Measurements from ENCODE around the gene RAP1GAP2. TPM values are rescaled to one million over a fixed set of nuclear protein-coding genes. Genes with fewer than 3 reads are reported as not detected.

RAP1GAP2 gene
- total RNA-seq, 2 experiments from 2014 or later = 11.3 to 28.2 TPM

DNA sequence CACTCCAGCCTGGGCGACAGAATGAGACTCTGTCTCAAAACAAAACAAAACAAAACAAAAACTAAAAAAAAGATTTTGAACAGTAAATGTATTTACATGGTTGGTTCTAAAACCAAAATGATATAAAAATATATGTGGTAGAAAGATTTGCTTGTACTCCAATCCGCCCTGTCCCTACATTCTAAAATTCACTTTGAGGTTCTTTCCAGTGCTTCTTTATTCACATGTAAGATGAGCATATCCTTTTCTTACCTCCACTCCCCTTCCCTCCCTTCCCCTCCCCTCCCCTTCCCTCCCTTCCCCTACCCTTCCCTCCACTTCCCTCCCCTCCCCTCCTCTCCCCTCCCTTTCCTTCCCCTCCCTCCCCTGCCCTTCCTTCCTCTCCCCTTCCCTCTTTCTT, 34.4 kb downstream of the RAP1GAP2 start:
- Histone ChIP-seq H3K4me1 (ENCODE audit: insufficient read depth, low read length, poor library complexity, severe bottlenecking) (peaks cover 14% of the 10 kb centered on the region), H3K4me3 (ENCODE audit: low read depth, low read length, poor library complexity, severe bottlenecking) (no peak overlapping the region), H3K79me2 (ENCODE audit: insufficient read depth, low read depth, low read length) (no peaks in the 10 kb centered on the region), H3K27ac (ENCODE audit: low read depth, low read length, poor library complexity, severe bottlenecking) (no peak overlapping the region), H3K4me2 (ENCODE audit: low read length) (no peak overlapping the region), H3K9me2 (ENCODE audit: insufficient read depth, low read length) (no peaks in the 10 kb centered on the region), H2AFZ (ENCODE audit: low read length) (no peak overlapping the region), H3K9me3 (ENCODE audit: low read length) (no peaks in the 10 kb centered on the region), H3K36me3 (ENCODE audit: insufficient read depth, low read length) (no peaks in the 10 kb centered on the region), H4K20me1 (ENCODE audit: insufficient read depth, low read length) (no peaks in the 10 kb centered on the region)
- intact Hi-C loops (cut with micrococcal nuclease; ENCODE audit: unreplicated experiment) = no loop called here
- no peak for DNase-seq (ENCODE audit: low spot score)
- TF ChIP-seq, protein P1, sequence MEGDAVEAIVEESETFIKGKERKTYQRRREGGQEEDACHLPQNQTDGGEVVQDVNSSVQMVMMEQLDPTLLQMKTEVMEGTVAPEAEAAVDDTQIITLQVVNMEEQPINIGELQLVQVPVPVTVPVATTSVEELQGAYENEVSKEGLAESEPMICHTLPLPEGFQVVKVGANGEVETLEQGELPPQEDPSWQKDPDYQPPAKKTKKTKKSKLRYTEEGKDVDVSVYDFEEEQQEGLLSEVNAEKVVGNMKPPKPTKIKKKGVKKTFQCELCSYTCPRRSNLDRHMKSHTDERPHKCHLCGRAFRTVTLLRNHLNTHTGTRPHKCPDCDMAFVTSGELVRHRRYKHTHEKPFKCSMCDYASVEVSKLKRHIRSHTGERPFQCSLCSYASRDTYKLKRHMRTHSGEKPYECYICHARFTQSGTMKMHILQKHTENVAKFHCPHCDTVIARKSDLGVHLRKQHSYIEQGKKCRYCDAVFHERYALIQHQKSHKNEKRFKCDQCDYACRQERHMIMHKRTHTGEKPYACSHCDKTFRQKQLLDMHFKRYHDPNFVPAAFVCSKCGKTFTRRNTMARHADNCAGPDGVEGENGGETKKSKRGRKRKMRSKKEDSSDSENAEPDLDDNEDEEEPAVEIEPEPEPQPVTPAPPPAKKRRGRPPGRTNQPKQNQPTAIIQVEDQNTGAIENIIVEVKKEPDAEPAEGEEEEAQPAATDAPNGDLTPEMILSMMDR (conservative IDR thresholded peaks at IDR 0.05; ENCODE audit: low read length) = no peak
- TF ChIP-seq EZH2phosphoT487 (IDR thresholded peaks at IDR 0.05; ENCODE audit: borderline replicate concordance, low read depth, low read length) = no peak
- no TSS peak for BruUV-seq (replicated peaks)
- ChIA-PET POLR2A (no interaction called here), CTCF (ENCODE audit: unreplicated experiment) (no interaction called here)

DNA sequence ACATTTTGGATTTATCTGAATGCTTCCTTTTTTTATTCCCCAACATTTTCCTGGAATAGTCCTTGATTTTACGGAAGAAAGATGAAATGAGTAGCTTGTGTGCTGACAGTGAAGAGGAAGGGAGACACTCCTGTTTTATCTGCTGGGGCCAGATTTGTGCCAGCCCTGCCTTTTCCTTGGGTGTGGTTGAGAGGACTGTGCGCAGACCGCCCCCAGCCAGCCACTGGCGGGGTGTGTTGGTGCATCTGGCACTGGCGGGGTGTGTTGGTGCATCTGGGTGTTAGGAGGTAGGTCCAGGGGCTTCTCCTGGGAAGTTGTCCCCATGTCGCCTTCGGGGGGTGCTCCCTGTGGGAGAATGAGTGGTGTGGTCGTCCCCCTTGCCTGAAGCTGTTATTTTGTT, 39.5 kb downstream of the RAP1GAP2 start:
- POLR2A ChIA-PET = no interaction called here
- no peak for TF ChIP-seq EZH2phosphoT487 (IDR thresholded peaks at IDR 0.05; ENCODE audit: borderline replicate concordance, low read depth, low read length)
- TF ChIP-seq, protein P1 (conservative IDR thresholded peaks at IDR 0.05; ENCODE audit: low read length) = no peak
- H3K9me3 ChIP-seq (ENCODE audit: low read length) = no peaks in the 10 kb centered on the region
- peaks cover 13% of the 10 kb centered on the region for H3K4me1 ChIP-seq (ENCODE audit: insufficient read depth, low read length, poor library complexity, severe bottlenecking)
- no peak overlapping the region for H3K27ac ChIP-seq (ENCODE audit: low read depth, low read length, poor library complexity, severe bottlenecking)
- intact Hi-C loops (cut with micrococcal nuclease; ENCODE audit: unreplicated experiment) = loop anchor here (2.0 kb wide), 1 partner anchor 49 kb away; no protein-coding TSS in a partner anchor
- DNase-seq (ENCODE audit: low spot score) = no peak
- no peak overlapping the region for H3K4me3 ChIP-seq (ENCODE audit: low read depth, low read length, poor library complexity, severe bottlenecking)
- CTCF ChIA-PET (ENCODE audit: unreplicated experiment) = no interaction called here
- no peak overlapping the region for H2AFZ ChIP-seq (ENCODE audit: low read length)
- H3K4me2 ChIP-seq (ENCODE audit: low read length) = no peak overlapping the region
- no TSS peak for BruUV-seq (replicated peaks)
- no peaks in the 10 kb centered on the region for H3K36me3 ChIP-seq (ENCODE audit: insufficient read depth, low read length)
- H3K9me2 ChIP-seq (ENCODE audit: insufficient read depth, low read length) = no peaks in the 10 kb centered on the region
- H4K20me1 ChIP-seq (ENCODE audit: insufficient read depth, low read length) = no peaks in the 10 kb centered on the region
- H3K79me2 ChIP-seq (ENCODE audit: insufficient read depth, low read depth, low read length) = no peaks in the 10 kb centered on the region

DNA sequence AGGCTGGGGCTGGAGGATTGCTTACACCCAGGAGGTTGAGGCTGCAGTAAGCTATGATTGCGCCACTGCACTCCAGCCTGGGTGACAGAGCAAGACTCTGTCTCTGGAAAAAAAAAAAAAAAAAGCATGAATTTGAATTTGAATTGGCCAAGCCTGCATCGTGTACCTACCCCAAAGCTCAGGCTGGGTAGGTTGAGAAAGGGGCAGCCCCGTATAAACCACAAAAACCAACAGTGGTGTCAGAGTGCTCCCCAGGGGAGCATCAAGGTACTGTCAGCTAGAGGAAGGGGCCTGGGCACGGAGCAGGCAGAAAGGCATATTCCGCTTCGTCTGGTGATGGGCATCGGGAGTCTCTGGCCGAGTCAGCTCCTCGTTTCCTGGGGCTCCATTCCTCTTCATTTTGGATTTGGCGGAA, 40.9 kb downstream of the RAP1GAP2 start:
- H3K27ac ChIP-seq (ENCODE audit: low read depth, low read length, poor library complexity, severe bottlenecking) = no peak overlapping the region
- no peak overlapping the region for H2AFZ ChIP-seq (ENCODE audit: low read length)
- TF ChIP-seq, protein P1 (conservative IDR thresholded peaks at IDR 0.05; ENCODE audit: low read length) = peak; percentile 68
- TF ChIP-seq EZH2phosphoT487 (IDR thresholded peaks at IDR 0.05; ENCODE audit: borderline replicate concordance, low read depth, low read length) = no peak
- peaks cover 13% of the 10 kb centered on the region for H3K4me1 ChIP-seq (ENCODE audit: insufficient read depth, low read length, poor library complexity, severe bottlenecking)
- H4K20me1 ChIP-seq (ENCODE audit: insufficient read depth, low read length) = no peaks in the 10 kb centered on the region
- intact Hi-C loops (cut with micrococcal nuclease; ENCODE audit: unreplicated experiment) = loop anchor here (2.0 kb wide), 1 partner anchor 50 kb away; no protein-coding TSS in a partner anchor
- no peaks in the 10 kb centered on the region for H3K9me2 ChIP-seq (ENCODE audit: insufficient read depth, low read length)
- no peaks in the 10 kb centered on the region for H3K36me3 ChIP-seq (ENCODE audit: insufficient read depth, low read length)
- H3K4me3 ChIP-seq (ENCODE audit: low read depth, low read length, poor library complexity, severe bottlenecking) = no peak overlapping the region
- POLR2A ChIA-PET = interaction anchor here (0.5 kb wide), 1 partner anchor 176 kb away, joined by 3 read pairs; no protein-coding TSS in a partner anchor
- no TSS peak for BruUV-seq (replicated peaks)
- no peaks in the 10 kb centered on the region for H3K9me3 ChIP-seq (ENCODE audit: low read length)
- H3K79me2 ChIP-seq (ENCODE audit: insufficient read depth, low read depth, low read length) = no peaks in the 10 kb centered on the region
- CTCF ChIA-PET (ENCODE audit: unreplicated experiment) = interaction anchor here (1.8 kb wide), 1 partner anchor 46 kb away, joined by 13 read pairs; no protein-coding TSS in a partner anchor
- peak; percentile 78 for DNase-seq (ENCODE audit: low spot score)
- peak overlapping the region; percentile 31; the same call in 1 of the 2 replicates for H3K4me2 ChIP-seq (ENCODE audit: low read length)
